Caco-2 (cell line): ENCODE measurements around the gene GPRC5D. TPM values are rescaled to one million over a fixed set of nuclear protein-coding genes. Genes with fewer than 3 reads are reported as not detected.

ENCODE experiments used
- BruUV-seq: library from RNA; stranded (reverse); fragments of 400-500 nt; replicated peaks from 2 replicates; lab custom pipeline; 2021; lab: Mats Ljungman, UMichigan
- CTCF ChIA-PET: fragments of 300-600 bp; sonication (Branson Sonifier 250); formaldehyde crosslinking; loops from one replicate; lab custom pipeline; 2022; ENCODE audit warnings: antibody characterized with exemption; lab: Charles Lee
- POLR2A ChIA-PET: fragments of 300-600 bp; sonication (Branson Sonifier 250); formaldehyde crosslinking; loops from one replicate; lab custom pipeline; 2022; ENCODE audit warnings: antibody characterized with exemption; lab: Charles Lee
- DNase-seq, 2 experiments: peaks; one replicate each; pipeline versions ENCODE4 v3.0.0 to v3.0.0-alpha.2; 2020 to 2022
- H3K27me3 ChIP-seq: replicated peaks from 2 replicates; pipeline ENCODE4 v1.6.0; 2011; ENCODE audit warnings: low read length; ENCODE audit not compliant: control insufficient read depth, insufficient read depth
- H3K36me3 ChIP-seq: 2 replicates; pipeline ENCODE4 v1.5.1; 2011; ENCODE audit warnings: low read length; ENCODE audit not compliant: control insufficient read depth, insufficient read depth
- H3K4me1 ChIP-seq: fragments of 250-450 bp; sonication (Bioruptor Pico); 2 replicates; pipeline ENCODE4 v1.5.1; 2020; ENCODE audit warnings: mild to moderate bottlenecking
- H3K4me3 ChIP-seq: 2 replicates; pipeline ENCODE4 v1.5.1; 2011; ENCODE audit warnings: low read depth, mild to moderate bottlenecking, control low read depth, low read length
- H3K9me3 ChIP-seq: fragments of 250-450 bp; sonication (Bioruptor Pico); 2 replicates; pipeline ENCODE4 v1.5.1; 2020; ENCODE audit warnings: mild to moderate bottlenecking, moderate library complexity
- H3K27ac Mint-ChIP-seq: one replicate; pipeline ENCODE4 v1.8.0; 2022; ENCODE audit warnings: mixed read lengths; ENCODE audit not compliant: unreplicated experiment
- H3K27me3 Mint-ChIP-seq: one replicate; pipeline ENCODE4 v1.8.0; 2022; ENCODE audit warnings: mixed read lengths; ENCODE audit not compliant: insufficient read depth, unreplicated experiment
- H3K36me3 Mint-ChIP-seq: one replicate; pipeline ENCODE4 v1.8.0; 2022; ENCODE audit warnings: mild to moderate bottlenecking, mixed read lengths; ENCODE audit not compliant: insufficient read depth, unreplicated experiment
- H3K4me1 Mint-ChIP-seq: one replicate; pipeline ENCODE4 v1.8.0; 2022; ENCODE audit warnings: low read depth, mixed read lengths; ENCODE audit not compliant: unreplicated experiment
- H3K4me3 Mint-ChIP-seq: one replicate; pipeline ENCODE4 v1.8.0; 2022; ENCODE audit warnings: mild to moderate bottlenecking, moderate library complexity, mixed read lengths; ENCODE audit not compliant: unreplicated experiment
- H3K9me3 Mint-ChIP-seq: one replicate; pipeline ENCODE4 v1.8.0; 2022; ENCODE audit warnings: mixed read lengths; ENCODE audit not compliant: unreplicated experiment
- intact Hi-C: fragments of 100-400 bp; cut with micrococcal nuclease; formaldehyde crosslinking; loops from one replicate; pipeline ENCODE4 v1.10.0; 2022; ENCODE audit not compliant: unreplicated experiment
- total RNA-seq: library from RNA; stranded (reverse); gene quantifications from 2 replicates; pipeline ENCODE4 v1.2.3, GENCODE V29; 2022
- TF ChIP-seq, protein P1 (sequence below), 2 experiments: fragments of 200-600 bp in 1 of 2; IDR thresholded peaks; 1 replicate in 1 of 2; 2 replicates in 1 of 2; pipeline versions ENCODE4 v1.5.1 to v1.8.0; 2011 to 2022; ENCODE audit warnings: antibody characterized with exemption in 1 of 2, control low read depth in 1 of 2, inconsistent platforms in 1 of 2, low read depth in 1 of 2, low read length in 1 of 2, mild to moderate bottlenecking in 1 of 2, moderate library complexity in 1 of 2; ENCODE audit not compliant: insufficient read depth in 1 of 2, severe bottlenecking in 1 of 2, unreplicated experiment in 1 of 2

GPRC5D gene
- total RNA-seq, 1 experiment from 2014 or later = not detected

GRCh38 chr12:13000616-13000924 lies 48.6 kb upstream of the GPRC5D start:
- TSS peak; percentile 76 for BruUV-seq
- ChIA-PET CTCF (interaction anchor here (0.7 to 1.5 kb wide), 2 partner anchors 79 to 210 kb away, joined by 3 read pairs; no protein-coding TSS in a partner anchor), POLR2A (no interaction called here)
- Histone ChIP-seq H3K9me3 (no peaks in the 10 kb centered on the region), H3K27me3 (no peaks in the 10 kb centered on the region), H3K4me3 (peak overlapping the region; percentile 85), H3K4me1 (peaks cover 25% of the 10 kb centered on the region), H3K36me3 (no peaks in the 10 kb centered on the region)
- Mint-ChIP-seq H3K36me3 (no peaks in the 10 kb centered on the region), H3K27ac (peak overlapping the region; percentile 94), H3K9me3 (no peaks in the 10 kb centered on the region), H3K4me1 (peaks cover 25% of the 10 kb centered on the region), H3K4me3 (peak overlapping the region; percentile 88), H3K27me3 (no peaks in the 10 kb centered on the region)
- intact Hi-C loops = loop anchor here (2.0 kb wide), 1 partner anchor 44 kb away; the partner anchor contains the start of gene FAM234B
- peak in 1 of 2 experiments; percentile 73 for DNase-seq
- TF ChIP-seq, protein P1, sequence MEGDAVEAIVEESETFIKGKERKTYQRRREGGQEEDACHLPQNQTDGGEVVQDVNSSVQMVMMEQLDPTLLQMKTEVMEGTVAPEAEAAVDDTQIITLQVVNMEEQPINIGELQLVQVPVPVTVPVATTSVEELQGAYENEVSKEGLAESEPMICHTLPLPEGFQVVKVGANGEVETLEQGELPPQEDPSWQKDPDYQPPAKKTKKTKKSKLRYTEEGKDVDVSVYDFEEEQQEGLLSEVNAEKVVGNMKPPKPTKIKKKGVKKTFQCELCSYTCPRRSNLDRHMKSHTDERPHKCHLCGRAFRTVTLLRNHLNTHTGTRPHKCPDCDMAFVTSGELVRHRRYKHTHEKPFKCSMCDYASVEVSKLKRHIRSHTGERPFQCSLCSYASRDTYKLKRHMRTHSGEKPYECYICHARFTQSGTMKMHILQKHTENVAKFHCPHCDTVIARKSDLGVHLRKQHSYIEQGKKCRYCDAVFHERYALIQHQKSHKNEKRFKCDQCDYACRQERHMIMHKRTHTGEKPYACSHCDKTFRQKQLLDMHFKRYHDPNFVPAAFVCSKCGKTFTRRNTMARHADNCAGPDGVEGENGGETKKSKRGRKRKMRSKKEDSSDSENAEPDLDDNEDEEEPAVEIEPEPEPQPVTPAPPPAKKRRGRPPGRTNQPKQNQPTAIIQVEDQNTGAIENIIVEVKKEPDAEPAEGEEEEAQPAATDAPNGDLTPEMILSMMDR (IDR thresholded peaks at IDR 0.05; ENCODE audit: insufficient read depth in 1 of 2, low read depth in 1 of 2, low read length in 1 of 2, severe bottlenecking in 1 of 2, unreplicated experiment in 1 of 2) = no peak

DNA sequence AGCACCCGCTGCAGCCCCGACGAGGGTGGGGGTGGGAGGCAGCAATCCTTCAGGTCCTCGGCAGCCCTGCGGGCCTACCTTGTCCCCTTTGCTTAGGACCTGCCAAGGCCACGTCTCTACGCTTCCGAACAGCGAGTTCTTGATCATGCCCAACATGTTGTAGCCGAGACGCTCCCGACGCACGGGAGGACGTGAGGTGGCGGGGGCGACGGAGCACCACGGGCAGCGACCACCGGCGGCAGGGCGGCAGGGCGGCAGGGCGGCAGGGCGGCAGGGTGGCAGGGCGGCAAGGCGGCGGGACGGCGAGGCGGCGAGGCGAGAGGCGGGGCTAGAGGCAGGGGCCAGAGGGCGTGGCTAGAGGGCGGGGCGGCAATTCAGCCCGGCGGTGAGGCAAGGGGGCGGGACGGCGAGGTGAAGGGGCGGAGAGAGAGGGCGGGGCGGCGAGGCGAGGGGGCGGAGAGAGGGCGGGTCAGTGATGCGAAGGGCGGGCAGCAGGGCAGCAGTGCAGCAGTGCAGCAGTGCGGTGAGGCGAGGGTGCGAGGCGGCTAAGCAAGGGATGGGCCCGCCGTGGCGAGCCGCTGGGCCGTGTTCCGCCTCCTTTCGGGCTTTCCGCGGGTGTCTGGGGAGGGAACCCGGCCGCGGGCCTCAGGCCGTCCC lies 48.1 kb upstream of the GPRC5D start, which contains the start of gene HEBP1:
Gene HEBP1 (minus strand): TSS at position 307 of the 657 bp plus-strand sequence. CDS start 151 bp downstream, at position 156.
- POLR2A ChIA-PET = no interaction called here
- BruUV-seq = no TSS peak

GRCh38 chr12:12999271-12999958 lies 47.4 kb upstream of the GPRC5D start:
- H3K4me3 ChIP-seq = peak overlapping the region; percentile 85
- peak in 1 of 2 experiments; percentile 31 for DNase-seq
- BruUV-seq = TSS peak; percentile 45
- H3K9me3 ChIP-seq = no peaks in the 10 kb centered on the region
- peak overlapping the region; percentile 88 for H3K4me3 Mint-ChIP-seq
- POLR2A ChIA-PET = no interaction called here
- H3K9me3 Mint-ChIP-seq = no peaks in the 10 kb centered on the region
- no peaks in the 10 kb centered on the region for H3K27me3 ChIP-seq
- peaks cover 25% of the 10 kb centered on the region for H3K4me1 Mint-ChIP-seq
- H3K27ac Mint-ChIP-seq = peak overlapping the region; percentile 94
- TF ChIP-seq, protein P1 (IDR thresholded peaks at IDR 0.05; ENCODE audit: insufficient read depth in 1 of 2, low read depth in 1 of 2, low read length in 1 of 2, severe bottlenecking in 1 of 2, unreplicated experiment in 1 of 2) = no peak
- H3K4me1 ChIP-seq = peaks cover 25% of the 10 kb centered on the region
- H3K36me3 ChIP-seq = no peaks in the 10 kb centered on the region
- no peaks in the 10 kb centered on the region for H3K27me3 Mint-ChIP-seq
- intact Hi-C loops = loop anchor here (1.0 kb wide), 1 partner anchor 8 kb away; no protein-coding TSS in a partner anchor
- H3K36me3 Mint-ChIP-seq = no peaks in the 10 kb centered on the region
- CTCF ChIA-PET = interaction anchor here (0.6 to 1.8 kb wide), 5 partner anchors 14 to 163 kb away, joined by 3 to 7 read pairs (median 3); no protein-coding TSS in a partner anchor

More for the DNA sequence above, 48.1 kb upstream of the GPRC5D start, which contains the start of gene HEBP1:
- Mint-ChIP-seq H3K27ac (peak within 1 kb of the TSS; percentile 94), H3K4me1 (peaks cover 25% of the 10 kb centered on the region), H3K4me3 (peak within 1 kb of the TSS; percentile 88), H3K9me3 (no peaks in the 10 kb centered on the region), H3K27me3 (no peaks in the 10 kb centered on the region), H3K36me3 (no peaks in the 10 kb centered on the region)
- peak within 1 kb of the TSS; percentile 85 for H3K4me3 ChIP-seq
- no peaks in the 10 kb centered on the region for H3K9me3 ChIP-seq
- TF ChIP-seq, protein P1 (IDR thresholded peaks at IDR 0.05; ENCODE audit: insufficient read depth in 1 of 2, low read depth in 1 of 2, low read length in 1 of 2, severe bottlenecking in 1 of 2, unreplicated experiment in 1 of 2) = no peak
- no peaks in the 10 kb centered on the region for H3K36me3 ChIP-seq
- CTCF ChIA-PET = interaction anchor here (1.8 kb wide), 1 partner anchor 14 kb away, joined by 7 read pairs; no protein-coding TSS in a partner anchor
- no peaks in the 10 kb centered on the region for H3K27me3 ChIP-seq
- DNase-seq = peak; percentile 97 to 99
- H3K4me1 ChIP-seq = peaks cover 25% of the 10 kb centered on the region
- intact Hi-C loops = loop anchor here (1.0 to 2.0 kb wide), 2 partner anchors 9 to 45 kb away; partner anchors contain the start of gene FAM234B
